ENCODE results near the gene ATIC. TPM values are rescaled to one million over a fixed set of nuclear protein-coding genes. Genes with fewer than 3 reads are reported as not detected.
"Not testable (repeated sequence)": the region's sequence is repeated elsewhere in the genome, so short reads cannot be mapped to it uniquely, and the experiment has no call there.

ATIC gene
- total RNA-seq, 1 experiment from 2014 or later = 24.5 TPM

- DNase-seq (ENCODE audit: low spot score) = no peak
These were observed 3.4 kb downstream of the ATIC start for GRCh38 chr2:215315301-215315700.

DNA sequence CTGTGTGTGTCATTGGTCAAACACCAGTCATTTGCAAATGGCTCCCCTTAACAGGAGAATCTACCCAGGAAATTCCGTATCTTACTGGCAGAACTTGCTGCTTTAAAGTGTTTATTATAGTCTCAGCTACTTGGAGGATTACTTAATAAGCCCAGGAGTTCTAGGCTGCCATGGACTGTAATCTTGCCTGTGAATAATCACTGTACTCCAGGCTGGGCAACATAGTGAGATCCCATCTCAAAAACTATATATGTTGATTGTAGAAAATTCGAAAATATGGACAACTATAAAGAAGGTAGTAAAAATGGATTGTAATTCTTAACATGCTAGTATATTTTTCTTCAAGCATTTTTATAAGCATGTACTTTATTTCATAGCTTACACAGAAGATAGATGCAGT lies 4.5 kb downstream of the ATIC start:
- DNase-seq (ENCODE audit: low spot score) = no peak

- DNase-seq (ENCODE audit: low spot score) = no peak
These were observed 7.6 kb downstream of the ATIC start for GRCh38 chr2:215319500-215319899.

DNA sequence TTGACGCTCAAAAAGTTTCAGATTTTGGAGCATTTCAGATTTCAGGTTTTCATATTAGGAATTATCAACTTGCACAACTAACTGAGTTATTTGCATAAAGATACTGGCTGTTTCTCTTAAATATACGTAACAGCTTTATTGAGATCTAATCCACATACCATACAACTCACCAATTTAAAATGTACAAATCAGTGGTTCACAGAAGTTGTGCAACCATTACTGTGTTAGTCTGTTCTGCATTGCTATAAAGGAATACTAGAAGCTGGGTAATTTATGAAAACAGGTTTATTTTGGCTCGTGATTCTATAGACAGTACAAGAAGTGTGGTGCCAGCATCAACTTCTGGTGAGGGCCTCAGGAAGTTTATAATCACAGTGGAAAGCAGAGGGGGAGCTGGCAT lies 8.2 kb downstream of the ATIC start:
- no peak for DNase-seq (ENCODE audit: low spot score)

GRCh38 chr2:215320679-215321078 lies 8.8 kb downstream of the ATIC start:
- no peak for DNase-seq (ENCODE audit: low spot score)

DNA sequence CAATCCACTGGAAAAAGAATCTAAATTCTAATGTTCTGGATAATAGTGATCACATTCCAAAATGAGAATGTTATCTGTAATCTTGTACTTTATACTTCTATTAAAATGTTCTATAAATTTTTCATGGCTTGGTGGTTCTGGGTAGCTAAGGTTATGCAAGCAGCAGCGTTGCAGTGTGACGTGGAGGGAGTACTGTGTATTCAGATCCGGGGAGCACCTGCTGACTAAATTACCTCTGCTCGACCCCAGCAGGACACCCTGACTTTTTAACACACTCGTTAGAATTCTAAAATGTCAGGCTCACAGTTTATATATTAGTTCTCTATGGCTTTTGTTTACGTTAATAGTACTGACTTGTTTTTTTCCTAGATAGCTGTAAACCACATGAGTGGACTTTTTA lies 13.0 kb downstream of the ATIC start:
- no peak for DNase-seq (ENCODE audit: low spot score)

- no peak for DNase-seq (ENCODE audit: low spot score)
These were observed 16.2 kb downstream of the ATIC start for GRCh38 chr2:215328066-215328465.

GRCh38 chr2:215332872-215333595 lies 21.2 kb downstream of the ATIC start:
- DNase-seq (ENCODE audit: low spot score) = no peak

GRCh38 chr2:215338883-215339679 lies 27.2 kb downstream of the ATIC start:
- no peak for DNase-seq (ENCODE audit: low spot score)

GRCh38 chr2:215347878-215348277 lies 36.0 kb downstream of the ATIC start:
- no peak for DNase-seq (ENCODE audit: low spot score)

GRCh38 chr2:215352602-215353001 lies 40.7 kb downstream of the ATIC start:
- DNase-seq (ENCODE audit: low spot score) = no peak

GRCh38 chr2:215354771-215355695 lies 43.2 kb downstream of the ATIC start:
- no peak for DNase-seq (ENCODE audit: low spot score)

GRCh38 chr2:215355801-215356200 lies 43.9 kb downstream of the ATIC start:
- DNase-seq (ENCODE audit: low spot score) = no peak

GRCh38 chr2:215356334-215356947 lies 44.6 kb downstream of the ATIC start:
- DNase-seq (ENCODE audit: low spot score) = no peak

GRCh38 chr2:215356948-215357461 lies 45.1 kb downstream of the ATIC start:
- DNase-seq (ENCODE audit: low spot score) = no peak

DNA sequence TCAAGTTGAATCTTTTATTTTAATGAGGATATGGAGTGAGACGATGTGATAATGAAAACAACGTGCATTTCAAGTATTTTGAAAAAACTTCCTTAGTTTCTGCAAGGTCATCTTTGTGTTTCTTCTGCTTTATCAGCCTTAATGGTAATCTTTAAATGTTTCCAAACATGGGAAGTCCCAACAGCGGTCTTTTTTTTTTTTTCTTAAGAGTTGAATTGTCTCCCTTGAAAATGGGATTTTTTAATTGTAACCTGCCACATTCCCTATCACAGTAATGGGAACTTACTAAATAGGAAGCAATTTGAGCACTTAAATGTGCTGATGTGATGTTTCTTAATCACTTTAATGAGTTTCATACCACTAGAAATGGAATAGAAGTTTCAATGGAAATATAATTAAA lies 45.8 kb downstream of the ATIC start:
- DNase-seq (ENCODE audit: low spot score) = no peak

- DNase-seq (ENCODE audit: low spot score) = no peak
These were observed 46.5 kb downstream of the ATIC start for GRCh38 chr2:215358312-215358845.

DNA sequence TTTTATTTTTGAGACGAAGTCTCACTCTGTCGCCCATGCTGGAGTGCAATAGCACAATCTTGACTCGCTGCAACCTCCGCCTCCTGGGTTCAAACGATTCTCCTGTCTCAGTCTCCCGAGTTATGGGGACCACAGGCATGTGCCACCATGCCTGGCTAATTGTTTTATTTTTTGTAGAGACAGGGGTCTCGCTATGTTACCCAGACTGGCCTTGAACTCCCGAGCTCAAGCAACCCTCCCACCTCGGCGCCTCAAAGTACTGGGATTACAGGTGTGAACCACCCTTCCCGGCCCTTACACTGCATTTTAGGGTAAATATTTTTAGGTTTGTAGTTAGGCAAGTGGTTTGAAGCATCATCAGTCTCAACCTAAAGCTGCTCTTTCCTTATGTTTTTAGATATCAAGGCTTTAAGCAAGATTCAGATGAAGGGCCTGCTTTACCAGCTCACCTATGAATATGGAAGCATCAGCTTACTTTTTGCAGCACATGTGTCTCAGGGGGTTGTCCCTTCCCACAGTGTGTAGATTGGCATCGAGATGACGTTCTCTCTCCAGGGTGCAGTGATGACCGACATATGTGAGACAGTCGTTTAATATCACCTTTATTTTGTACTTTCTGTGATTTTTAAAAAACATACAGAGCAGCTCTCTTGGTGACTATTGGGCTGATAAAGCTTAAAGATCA lies 47.2 kb downstream of the ATIC start:
- DNase-seq (ENCODE audit: low spot score) = no peak

DNA sequence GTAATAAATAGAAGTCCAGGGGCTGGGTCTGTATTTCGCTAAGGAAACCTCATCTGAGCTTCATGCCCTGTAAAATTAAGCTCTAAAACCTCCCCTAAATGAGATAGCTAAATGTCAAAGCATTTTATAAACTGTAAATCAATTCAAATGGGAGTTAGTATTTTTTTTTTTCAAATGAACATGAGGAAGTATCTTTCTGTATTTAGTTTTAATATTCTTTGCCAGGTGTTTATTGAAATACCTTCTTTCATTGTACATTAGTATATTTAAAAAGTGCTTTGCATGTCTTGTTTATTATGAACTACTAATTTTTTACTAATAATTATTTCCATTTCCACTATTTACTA lies 47.7 kb downstream of the ATIC start:
- no peak for DNase-seq (ENCODE audit: low spot score)

DNA sequence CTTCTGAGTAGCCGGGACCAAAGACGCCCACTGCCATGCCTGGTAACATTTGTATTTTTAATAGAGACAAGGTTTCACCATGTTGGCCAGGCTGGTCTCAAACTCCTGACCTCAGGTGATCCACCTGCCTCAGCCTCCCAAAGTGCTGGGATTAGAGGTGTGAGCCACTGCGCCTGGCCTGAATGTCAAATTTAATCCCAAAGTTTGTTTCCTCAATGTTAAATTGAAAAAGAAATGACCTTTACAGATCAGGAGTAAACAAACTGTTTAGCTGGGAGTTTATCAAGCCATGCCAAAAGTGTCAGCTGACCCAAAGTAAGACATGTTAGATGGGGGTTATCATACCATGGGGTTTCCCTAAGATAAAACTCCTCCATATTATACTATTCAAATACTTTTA lies 48.2 kb downstream of the ATIC start:
- not testable (repeated sequence) for DNase-seq (ENCODE audit: low spot score)

- DNase-seq (ENCODE audit: low spot score) = no peak
These were observed 48.7 kb downstream of the ATIC start for GRCh38 chr2:215360596-215360995.
